WI38 (cell line): ENCODE data around the gene PHC3.

Experiments
- H3K4me3 ChIP-seq: 2 replicates; pipeline ENCODE4 v1.5.1; 2011; ENCODE audit warnings: low read depth, mild to moderate bottlenecking, control low read depth, low read length
- TF ChIP-seq, protein P1 (sequence below): IDR thresholded peaks from 2 replicates; pipeline ENCODE4 v1.5.1; 2012; ENCODE audit warnings: low read depth, mild to moderate bottlenecking, control low read depth, low read length

PHC3 gene

DNA sequence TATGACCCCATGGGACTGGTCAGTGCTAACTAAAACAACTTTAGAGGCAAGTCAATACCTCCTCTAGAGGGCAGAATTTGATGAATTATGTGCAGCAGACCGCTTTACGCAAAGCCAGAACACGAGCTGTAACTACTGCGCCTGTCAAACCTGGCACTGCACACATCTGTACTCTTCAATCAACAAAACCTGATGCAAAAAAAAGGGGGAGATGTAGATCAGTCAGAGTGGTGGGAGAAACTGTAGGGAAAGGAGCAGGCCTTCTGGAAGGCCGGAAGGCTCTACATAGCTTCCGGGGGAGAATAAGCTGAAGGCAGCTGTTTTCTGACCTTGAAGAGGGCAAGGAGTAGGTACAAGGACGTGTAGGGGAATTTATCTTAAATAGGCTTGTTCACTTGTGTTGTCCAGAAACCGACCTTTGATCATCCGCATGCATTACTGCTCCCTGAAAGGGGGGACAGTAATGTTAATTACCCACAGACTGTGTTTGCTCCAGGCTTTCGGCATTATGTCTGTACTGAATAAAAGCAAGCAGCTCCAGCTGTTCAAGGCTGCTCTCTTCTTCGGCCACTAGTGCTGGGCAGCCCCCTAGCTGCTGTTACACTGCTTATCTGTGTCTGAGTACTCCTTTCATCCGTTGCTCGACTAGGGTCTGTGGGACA is 102.8 kb downstream of the PHC3 start:
- H3K4me3 ChIP-seq, result no peak overlapping the region
- TF ChIP-seq, protein P1, sequence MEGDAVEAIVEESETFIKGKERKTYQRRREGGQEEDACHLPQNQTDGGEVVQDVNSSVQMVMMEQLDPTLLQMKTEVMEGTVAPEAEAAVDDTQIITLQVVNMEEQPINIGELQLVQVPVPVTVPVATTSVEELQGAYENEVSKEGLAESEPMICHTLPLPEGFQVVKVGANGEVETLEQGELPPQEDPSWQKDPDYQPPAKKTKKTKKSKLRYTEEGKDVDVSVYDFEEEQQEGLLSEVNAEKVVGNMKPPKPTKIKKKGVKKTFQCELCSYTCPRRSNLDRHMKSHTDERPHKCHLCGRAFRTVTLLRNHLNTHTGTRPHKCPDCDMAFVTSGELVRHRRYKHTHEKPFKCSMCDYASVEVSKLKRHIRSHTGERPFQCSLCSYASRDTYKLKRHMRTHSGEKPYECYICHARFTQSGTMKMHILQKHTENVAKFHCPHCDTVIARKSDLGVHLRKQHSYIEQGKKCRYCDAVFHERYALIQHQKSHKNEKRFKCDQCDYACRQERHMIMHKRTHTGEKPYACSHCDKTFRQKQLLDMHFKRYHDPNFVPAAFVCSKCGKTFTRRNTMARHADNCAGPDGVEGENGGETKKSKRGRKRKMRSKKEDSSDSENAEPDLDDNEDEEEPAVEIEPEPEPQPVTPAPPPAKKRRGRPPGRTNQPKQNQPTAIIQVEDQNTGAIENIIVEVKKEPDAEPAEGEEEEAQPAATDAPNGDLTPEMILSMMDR, result no peak

DNA sequence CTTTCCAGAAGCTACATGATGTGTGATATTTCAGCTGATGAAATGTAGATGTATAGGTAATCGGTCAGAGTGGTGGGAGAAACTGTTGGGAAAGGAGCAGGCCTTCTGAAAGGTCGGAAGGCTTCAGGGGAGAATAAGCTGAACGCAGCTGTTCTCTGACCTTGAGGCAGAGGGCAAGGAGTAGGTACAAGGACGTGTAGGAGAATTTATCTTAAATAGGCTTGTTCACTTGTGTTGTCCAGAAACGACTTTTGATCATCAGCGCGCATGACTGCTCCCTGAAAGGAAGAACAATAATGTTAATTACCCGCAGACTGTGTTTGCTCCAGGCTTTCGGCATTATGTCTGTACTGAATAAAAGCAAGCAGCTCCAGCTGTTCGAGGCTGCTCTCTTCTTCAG is 104.2 kb downstream of the PHC3 start:
- TF ChIP-seq, protein P1, result no peak
- no peak overlapping the region for H3K4me3 ChIP-seq

DNA sequence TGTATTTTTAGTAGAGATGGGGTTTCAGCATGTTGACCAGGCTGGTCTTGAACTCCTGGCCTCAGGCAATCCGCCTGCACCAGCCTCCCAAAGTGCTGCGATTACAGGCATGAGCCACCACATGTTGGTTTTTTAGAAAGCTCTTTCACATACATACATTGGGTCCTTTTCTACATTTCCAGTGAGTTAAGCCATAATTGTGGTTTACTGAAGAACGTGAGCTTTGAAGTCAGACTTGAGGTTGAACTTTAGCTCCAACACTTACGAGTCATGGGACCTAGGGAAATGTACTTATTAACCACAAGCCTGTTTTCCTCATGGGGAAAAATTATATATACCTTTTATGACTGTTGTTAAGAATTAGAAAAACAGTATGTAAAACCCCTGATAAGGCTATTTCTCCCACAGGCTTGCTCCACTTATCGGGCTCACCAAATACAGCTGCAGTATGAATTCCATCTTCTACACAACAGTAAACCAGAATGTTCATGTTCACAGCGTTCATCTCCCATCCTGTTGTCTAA is 104.8 kb downstream of the PHC3 start:
- TF ChIP-seq, protein P1, result no peak
- H3K4me3 ChIP-seq, result no peak overlapping the region

DNA sequence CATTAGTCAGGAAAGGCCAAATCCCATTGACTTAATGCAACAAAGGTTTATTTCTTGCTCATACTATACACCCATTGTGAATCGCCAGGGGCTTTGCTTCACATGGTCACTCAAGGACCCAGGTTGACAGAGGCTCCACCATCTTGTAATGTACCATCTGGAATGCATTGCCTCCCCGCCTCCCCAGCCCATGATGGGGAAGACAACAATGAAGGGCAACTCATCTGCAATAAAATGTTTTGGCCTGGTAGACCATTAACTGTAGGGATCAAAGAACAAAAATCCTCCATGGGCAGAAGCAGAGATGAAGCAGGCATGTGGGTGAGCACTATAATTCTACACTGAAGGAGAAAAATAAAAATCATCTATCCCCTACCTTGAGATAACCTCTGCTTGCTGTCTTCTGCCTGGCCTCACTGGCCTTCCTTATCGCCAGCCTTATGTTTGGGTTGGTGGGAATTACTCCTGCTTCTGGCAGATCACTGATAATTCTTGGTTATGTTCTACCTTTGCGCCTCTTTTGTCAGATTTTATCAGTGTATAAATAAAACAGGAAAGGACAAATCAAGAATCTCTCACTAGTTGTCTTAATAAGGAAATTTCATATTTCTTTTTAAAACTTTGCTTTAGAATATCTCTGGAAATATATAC is 106.0 kb downstream of the PHC3 start:
- TF ChIP-seq, protein P1, result no peak
- H3K4me3 ChIP-seq, result no peak overlapping the region

DNA sequence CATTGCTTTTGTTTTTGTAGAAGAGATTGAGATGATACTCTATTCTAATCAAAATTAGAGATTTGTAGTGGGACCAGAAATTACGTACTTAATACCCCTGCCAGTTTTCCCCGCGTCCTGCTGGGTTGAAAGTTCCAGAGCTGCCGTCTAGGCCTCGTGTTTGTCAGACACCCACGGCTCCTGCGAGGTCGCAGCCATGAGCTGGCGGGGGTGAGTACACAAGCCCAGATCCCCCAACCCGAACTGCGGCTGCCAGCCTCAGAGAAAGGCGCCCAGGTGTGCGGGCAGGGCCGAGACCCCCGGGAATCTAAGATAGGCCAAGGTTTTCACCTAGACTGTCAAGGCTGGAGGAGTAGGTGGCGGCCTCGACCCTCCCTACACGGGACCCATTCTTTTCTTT is 117.4 kb downstream of the PHC3 start:
- H3K4me3 ChIP-seq, result no peak overlapping the region
- TF ChIP-seq, protein P1, result no peak

DNA sequence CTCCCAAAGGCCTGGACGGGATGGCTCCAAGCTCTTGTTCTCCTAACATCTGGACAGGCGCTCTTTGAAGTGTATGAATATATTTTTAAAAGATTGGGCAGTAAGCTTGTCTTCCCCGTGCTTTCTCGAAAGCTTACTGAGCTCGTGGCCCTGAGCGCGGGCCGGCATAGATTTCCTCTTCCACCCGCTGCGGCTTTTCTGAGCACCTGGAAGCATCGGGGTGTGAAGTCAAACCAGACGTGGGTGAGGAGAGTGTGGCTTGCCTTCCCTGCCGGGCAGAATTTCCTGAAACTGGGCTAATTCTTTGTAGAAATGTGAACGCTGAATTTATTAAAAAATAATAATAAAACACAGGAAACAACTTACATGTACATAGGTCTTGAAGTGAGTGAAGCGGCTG is 117.8 kb downstream of the PHC3 start:
- TF ChIP-seq, protein P1, result no peak
- H3K4me3 ChIP-seq, result no peak overlapping the region

DNA sequence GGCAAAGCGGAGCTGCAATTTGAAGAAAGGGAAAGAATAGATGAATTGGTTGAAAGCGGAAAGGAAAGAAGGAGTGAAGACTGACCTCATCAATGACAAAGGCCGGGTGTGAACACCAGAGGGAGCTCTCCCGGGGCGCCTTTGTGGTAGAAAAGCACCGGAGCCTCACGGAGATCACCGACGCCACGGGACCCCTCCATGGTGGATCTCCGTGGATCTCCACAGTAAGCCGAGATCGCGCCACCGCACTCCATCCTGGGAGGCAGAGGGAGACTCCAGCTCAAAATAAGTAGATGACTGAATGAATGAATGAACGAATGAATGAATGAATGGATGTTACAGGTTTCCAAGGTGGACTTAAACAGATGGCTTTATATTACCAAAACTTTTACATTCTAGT is 118.8 kb downstream of the PHC3 start:
- no peak overlapping the region for H3K4me3 ChIP-seq
- TF ChIP-seq, protein P1, result no peak
